HUDEP-2 (cell line): ENCODE results near the gene ZNF135.
A peak's percentile ranks its signal among the peaks of the same experiment; 100 is the strongest.

ENCODE experiments used
- DNase-seq, 76 experiments: peaks; one replicate each; lab custom pipeline; 2025; ENCODE audit not compliant: unreplicated experiment in 76 of 76; lab: John Stamatoyannopoulos, UW

ZNF135 gene

DNA sequence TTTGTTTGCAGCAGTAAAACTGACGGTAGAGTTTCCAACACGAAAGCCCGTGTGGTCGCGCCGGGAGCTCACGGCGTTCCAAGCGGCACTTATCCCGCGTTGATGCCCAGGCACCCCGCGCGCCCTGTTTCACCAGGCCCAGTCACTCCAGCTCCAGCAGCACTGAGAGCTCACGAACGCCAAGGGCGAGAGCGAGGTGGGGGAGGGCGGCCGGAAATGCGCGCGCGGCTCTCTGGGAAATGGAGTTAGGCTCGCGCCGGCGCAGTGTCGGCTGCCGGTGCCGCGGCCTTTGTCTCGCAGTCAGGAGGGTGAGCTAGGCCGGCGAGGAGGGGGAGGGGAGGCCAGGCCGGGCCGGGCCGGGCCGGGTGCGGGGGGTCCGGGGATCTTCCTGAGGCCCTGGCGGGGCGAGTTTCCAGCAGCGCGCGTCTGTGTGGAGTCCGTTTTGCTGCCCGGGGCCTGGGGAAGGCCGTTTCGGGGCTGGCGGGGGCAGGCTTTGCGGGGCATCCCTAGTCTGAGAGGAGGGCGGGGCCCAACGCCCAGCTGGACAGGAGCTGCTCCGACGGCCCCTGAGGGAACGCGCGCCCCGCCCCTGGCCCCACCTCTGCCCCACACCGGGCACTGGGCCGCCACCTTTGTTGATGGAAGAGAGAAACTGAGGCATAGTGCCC lies at the start of gene ZNF135:
TSS of gene ZNF135 (plus strand) at position 280 of the 668 bp plus-strand sequence. CDS start 721 bp downstream, outside the sequence.
- DNase-seq = no peak

DNA sequence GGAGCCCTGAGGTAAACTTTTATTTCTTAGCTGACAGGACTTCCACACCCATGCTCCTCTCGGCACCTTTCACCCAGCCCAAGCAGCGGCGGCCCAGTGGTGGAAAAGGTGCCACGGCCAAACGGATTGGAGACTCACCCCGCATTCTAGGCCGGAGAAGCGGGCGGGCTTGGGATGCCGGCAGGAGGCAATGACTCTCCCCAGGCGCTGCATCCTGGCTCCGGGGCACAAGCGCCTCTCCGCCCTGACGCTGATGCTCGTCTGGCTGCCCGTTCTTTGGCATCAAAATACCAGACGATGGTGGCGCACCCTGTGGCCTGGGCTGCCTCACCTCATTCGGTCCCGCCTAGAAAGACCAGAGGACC lies 49.8 kb upstream of the ZNF135 start:
- no peak for DNase-seq

DNA sequence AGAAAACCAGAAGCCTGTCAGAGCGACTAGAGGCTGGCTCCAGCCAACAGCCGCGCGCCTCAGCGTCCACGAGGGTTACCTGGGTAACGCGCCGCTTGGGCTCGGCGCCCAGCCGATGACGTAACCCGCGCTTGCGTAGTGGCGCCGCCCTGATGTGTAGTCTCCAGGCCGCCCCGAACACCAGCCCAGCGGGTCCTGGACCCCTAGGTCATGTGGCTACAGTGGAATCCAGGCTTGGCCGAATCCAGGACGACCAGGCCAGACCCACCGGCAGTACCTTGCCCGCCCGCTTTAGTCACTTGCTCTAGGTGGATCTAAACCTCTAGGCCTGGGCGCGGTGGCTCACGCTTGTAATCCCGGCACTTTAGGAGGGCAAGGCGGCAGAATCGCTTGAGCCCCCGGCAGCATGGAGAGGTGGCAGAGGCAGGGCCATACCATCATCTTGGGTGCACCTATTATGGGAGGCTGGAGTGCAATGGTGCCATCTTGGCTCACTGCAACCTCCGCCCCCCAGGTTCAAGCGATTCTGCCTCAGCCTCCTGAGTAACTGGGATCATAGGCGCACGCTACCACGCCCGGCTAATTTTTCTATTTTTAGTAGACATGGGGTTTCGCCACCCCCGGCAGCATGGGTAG lies 49.3 kb upstream of the ZNF135 start:
- DNase-seq = peak in 5 of 76 experiments; percentile 5 to 46 (median 16)

DNA sequence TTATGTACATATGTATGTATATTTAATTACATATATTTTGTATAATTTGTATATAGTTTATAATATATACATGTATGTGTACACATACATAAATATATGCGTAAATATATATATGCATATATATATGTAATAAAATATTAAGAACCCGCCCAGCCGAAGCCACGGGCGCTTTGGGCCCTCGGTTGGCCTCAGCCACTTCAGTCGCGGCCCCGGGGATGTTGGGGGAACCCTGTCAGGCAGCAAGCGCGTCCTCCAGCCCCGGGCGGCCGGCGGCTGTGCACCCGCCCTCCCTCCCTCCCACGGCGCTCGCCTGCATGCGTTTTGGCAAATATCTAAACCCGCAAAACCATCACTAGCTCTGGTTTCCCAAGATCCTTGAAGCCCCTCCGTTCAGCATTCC lies 48.6 kb upstream of the ZNF135 start:
- DNase-seq = no peak

- DNase-seq = no peak
Measured at GRCh38 chr19:58014141-58014540, 44.9 kb upstream of the ZNF135 start.

GRCh38 chr19:58020129-58020528 lies 39.0 kb upstream of the ZNF135 start:
- no peak for DNase-seq

- DNase-seq = peak in 16 of 76 experiments; percentile 1 to 30 (median 10)
Measured at GRCh38 chr19:58021541-58022282, 37.4 kb upstream of the ZNF135 start.

GRCh38 chr19:58022283-58022660 lies 36.8 kb upstream of the ZNF135 start:
- DNase-seq = no peak

DNA sequence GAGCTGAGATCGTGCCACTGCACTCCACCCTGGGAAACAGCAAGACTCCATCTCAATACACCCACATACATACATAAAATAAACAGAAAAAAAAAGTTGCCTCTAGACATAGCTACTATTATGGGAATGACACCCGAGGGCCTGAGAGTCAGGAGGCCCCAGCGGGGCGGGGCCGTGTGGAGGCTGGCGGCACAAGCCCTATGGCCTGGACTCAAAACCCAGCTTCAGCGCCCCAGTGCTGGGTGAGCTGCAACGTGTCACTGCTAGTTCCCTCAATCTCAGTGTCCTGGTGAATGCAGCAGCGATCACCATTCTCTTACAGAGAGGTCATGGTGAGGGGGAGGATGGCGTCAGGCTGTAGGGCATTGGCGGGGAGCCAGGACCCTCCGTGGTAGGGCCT lies 34.4 kb upstream of the ZNF135 start:
- no peak for DNase-seq

DNA sequence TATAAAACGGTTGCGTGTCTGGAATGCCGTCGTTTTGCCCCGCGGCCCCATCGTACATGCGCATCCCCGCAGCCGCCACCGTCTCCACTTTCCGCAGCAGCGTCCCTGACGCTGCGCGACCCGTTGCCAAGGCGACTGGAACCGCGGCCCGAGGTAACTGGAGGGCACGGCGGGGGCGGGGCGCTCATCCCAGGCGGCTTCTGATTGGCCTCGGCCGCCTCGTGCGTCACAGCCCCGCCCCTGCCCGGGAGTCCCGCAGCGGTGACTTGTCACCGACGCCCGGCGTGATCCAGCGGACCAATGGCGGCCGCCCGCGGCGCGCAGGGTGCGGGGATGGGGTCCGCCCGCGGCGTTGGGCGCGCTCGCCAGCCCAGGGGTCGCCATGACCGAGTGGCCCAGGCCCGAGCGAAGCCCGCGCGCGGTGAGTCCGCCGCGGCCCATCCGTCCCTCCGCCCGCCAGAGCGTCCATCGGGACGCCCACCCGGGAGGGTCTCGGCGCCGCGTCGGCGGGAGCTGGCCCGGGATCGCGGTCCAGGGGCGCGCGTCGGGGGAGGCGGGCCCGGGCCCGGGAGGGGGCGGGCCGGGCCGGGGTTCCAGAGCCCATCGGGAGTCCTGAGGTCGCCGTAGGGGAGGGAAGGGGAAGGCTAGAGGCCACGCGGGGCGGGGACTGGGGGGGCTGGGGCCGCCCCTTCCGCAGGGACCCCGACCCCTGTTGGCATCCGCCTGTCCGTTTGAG lies 25.2 kb upstream of the ZNF135 start, which contains the start of gene ZSCAN1:
TSS of gene ZSCAN1 (plus strand) at position 285 of the 736 bp plus-strand sequence. CDS start 3,812 bp downstream, outside the sequence.
- no peak for DNase-seq

DNA sequence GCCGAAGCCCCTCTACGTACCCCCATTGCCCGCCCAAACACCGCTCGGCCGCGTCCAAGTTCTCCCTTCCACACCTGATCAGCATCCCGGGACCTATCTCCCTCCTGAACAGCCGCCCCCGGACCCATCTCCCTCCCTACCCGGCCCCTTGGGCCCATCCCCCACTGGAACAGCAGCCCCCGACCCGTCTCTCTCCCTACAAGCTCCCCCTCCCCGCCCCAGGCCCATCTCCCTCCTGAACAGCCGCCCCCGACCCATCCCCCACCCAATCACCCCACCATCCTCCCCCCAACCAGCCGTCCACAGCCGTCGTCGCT lies 24.6 kb upstream of the ZNF135 start:
- DNase-seq = no peak

DNA sequence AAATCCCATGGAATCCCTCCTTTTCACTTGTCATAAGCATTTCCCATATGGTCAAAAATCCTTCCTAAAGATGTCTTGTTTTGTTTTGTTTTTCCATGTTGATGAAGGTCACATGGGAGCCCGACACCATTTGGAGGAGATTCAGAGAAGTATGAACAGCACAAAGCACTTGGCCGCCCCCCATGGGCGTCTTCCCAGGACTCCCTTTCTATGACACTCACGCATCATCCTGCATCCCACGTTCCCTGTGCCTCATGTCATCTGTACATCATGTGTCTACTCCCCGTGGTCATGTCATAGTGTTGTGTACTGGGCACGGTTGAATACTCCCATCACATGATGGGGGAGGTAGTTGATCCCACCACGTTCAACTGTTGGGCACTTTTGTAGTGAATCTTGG lies 23.2 kb upstream of the ZNF135 start:
- no peak for DNase-seq

- no peak for DNase-seq
Measured at GRCh38 chr19:58037927-58038687, 21.0 kb upstream of the ZNF135 start.

GRCh38 chr19:58038688-58039204 lies 20.3 kb upstream of the ZNF135 start:
- no peak for DNase-seq

DNA sequence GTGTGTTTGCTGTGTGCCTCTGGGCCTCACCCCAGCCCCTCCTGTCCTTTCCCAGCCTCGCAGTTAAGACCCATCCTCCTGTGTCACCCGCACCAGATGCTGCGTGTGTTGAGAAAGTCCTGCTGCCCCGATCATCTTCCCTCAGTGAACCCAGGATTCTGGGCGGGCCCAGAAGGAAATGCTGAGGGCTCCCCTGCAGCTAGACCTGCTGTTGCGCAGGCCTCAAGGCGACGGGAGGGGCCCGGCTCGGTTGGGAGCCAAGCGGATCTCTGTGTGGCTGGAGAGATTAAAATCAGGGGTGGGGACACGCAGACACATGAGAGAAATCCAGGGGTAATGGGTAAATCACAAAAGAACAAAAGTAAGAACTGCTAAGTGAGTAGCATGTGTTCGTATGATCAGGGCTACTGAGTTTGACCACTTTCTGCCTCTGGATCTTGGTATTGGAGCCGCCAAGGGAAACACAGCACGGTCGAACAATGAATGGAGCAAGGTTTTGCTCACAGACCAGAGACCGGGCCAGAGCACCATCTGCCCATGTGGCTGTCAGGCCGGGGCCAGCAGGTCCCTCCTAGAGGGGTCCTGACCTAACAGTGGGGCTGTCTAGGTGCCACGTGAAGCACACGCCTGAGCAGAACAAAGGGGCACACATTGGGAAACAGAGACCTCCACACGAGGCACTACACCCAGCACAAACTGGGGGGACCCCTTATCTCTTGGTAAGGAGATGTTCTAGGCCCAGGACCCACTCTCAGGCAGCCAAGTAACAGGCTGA lies 18.1 kb upstream of the ZNF135 start:
- DNase-seq = no peak

- DNase-seq = no peak
Measured at GRCh38 chr19:58042495-58043340, 16.4 kb upstream of the ZNF135 start.

- no peak for DNase-seq
Measured at GRCh38 chr19:58044391-58044790, 14.7 kb upstream of the ZNF135 start.

DNA sequence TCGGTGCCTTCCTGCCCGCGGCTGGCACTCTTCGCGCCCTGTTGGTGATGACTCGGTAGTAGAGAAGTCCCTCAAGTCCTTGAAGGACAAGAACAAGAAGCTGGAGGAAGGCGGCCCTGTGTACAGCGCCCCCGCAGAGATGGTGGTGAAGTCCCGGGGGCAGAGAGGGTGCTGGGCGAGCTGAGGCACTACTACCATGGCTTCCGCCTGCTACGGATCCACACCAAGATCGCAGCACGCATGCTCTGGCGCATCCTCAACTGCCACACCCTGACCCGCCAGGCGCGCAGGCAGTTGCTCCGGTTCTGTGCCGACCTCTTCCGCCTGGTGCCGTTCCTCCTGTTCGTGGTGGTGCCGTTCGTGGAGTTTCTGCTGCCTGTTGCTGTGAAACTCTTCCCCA lies 14.2 kb upstream of the ZNF135 start:
- DNase-seq = no peak
